Activated T-cell treated with anti-CD3 and anti-CD28 coated beads, Interleukin-2, amount 50 U/mL, for 72 hours (primary cell): ENCODE data around the gene CACNA2D4. TPM values are rescaled to one million over a fixed set of nuclear protein-coding genes. Genes with fewer than 3 reads are reported as not detected.

Experiments used
- ATAC-seq, 2 donors: fragments of 150-1000 bp; cut with Tn5 transposase; replicated peaks in 1 of 2; 2 replicates each; pipeline ENCODE4 v1.10.0; 2021; ENCODE audit warnings: moderate library complexity in 2 of 2, mild to moderate bottlenecking in 1 of 2
- DNase-seq, 2 donors: peaks; one replicate each; pipeline ENCODE4 v3.0.0; 2021 to 2022; ENCODE audit warnings: mixed read lengths in 1 of 2
- H3K27ac Mint-ChIP-seq: one replicate; pipeline ENCODE4 v1.8.0; 2022; ENCODE audit warnings: mild to moderate bottlenecking, moderate library complexity, mixed read lengths
- H3K27me3 Mint-ChIP-seq: one replicate; pipeline ENCODE4 v1.8.0; 2022; ENCODE audit warnings: low read depth, mixed read lengths
- H3K36me3 Mint-ChIP-seq, 2 donors: one replicate each; pipeline ENCODE4 v1.8.0; 2022; ENCODE audit warnings: mixed read lengths in 2 of 2, mild to moderate bottlenecking in 1 of 2; ENCODE audit not compliant: insufficient read depth in 2 of 2
- H3K4me1 Mint-ChIP-seq: one replicate; pipeline ENCODE4 v1.8.0; 2022; ENCODE audit warnings: low read depth, mixed read lengths
- H3K4me3 Mint-ChIP-seq, 2 donors: one replicate each; pipeline ENCODE4 v1.8.0; 2022; ENCODE audit warnings: mild to moderate bottlenecking in 2 of 2, mixed read lengths in 2 of 2, moderate library complexity in 2 of 2
- H3K9me3 Mint-ChIP-seq, 2 donors: one replicate each; pipeline ENCODE4 v1.8.0; 2022; ENCODE audit warnings: mixed read lengths in 2 of 2
- total RNA-seq, 2 donors: library from RNA; stranded (reverse); gene quantifications; one replicate each; pipeline ENCODE4 v1.2.3, GENCODE V29; 2022

The CACNA2D4 gene
- total RNA-seq, 2 donors from 2014 or later: 6.0 to 7.2 TPM

GRCh38 chr12:1876086-1876485 lies 42.4 kb downstream of the CACNA2D4 start:
- H3K27ac Mint-ChIP-seq: no peak overlapping the region
- ATAC-seq: no peak
- no peak overlapping the region for H3K4me3 Mint-ChIP-seq
- no peaks in the 10 kb centered on the region for H3K4me1 Mint-ChIP-seq
- peaks cover 7% of the 10 kb centered on the region for H3K27me3 Mint-ChIP-seq
- peaks cover 0 to 3% of the 10 kb centered on the region in 2 donors for H3K36me3 Mint-ChIP-seq
- H3K9me3 Mint-ChIP-seq: peaks cover 4 to 5% of the 10 kb centered on the region in 2 donors
- DNase-seq: no peak

- no peaks in the 10 kb centered on the region for H3K4me1 Mint-ChIP-seq
- H3K27ac Mint-ChIP-seq: no peak overlapping the region
- peaks cover 7% of the 10 kb centered on the region for H3K27me3 Mint-ChIP-seq
- no peak overlapping the region for H3K4me3 Mint-ChIP-seq
- peaks cover 0 to 3% of the 10 kb centered on the region in 2 donors for H3K36me3 Mint-ChIP-seq
- ATAC-seq: no peak
- peaks cover 6 to 10% of the 10 kb centered on the region in 2 donors for H3K9me3 Mint-ChIP-seq
- no peak for DNase-seq
Observed at GRCh38 chr12:1875608-1876007, 42.8 kb downstream of the CACNA2D4 start.

- Mint-ChIP-seq H3K27me3 (peaks cover 7% of the 10 kb centered on the region), H3K4me1 (no peaks in the 10 kb centered on the region), H3K4me3 (no peak overlapping the region), H3K27ac (no peak overlapping the region), H3K9me3 (peaks cover 8 to 10% of the 10 kb centered on the region in 2 donors), H3K36me3 (peaks cover 0 to 3% of the 10 kb centered on the region in 2 donors)
- DNase-seq (no peak), ATAC-seq (no peak)
Observed at GRCh38 chr12:1873531-1874510, 44.6 kb downstream of the CACNA2D4 start.

GRCh38 chr12:1872448-1872847 lies 46.0 kb downstream of the CACNA2D4 start:
- peaks cover 8 to 10% of the 10 kb centered on the region in 2 donors for H3K9me3 Mint-ChIP-seq
- H3K27me3 Mint-ChIP-seq: peaks cover 14% of the 10 kb centered on the region
- ATAC-seq (no peak), DNase-seq (no peak)
- no peak overlapping the region for H3K4me3 Mint-ChIP-seq
- peaks cover 0 to 3% of the 10 kb centered on the region in 2 donors for H3K36me3 Mint-ChIP-seq
- no peak overlapping the region for H3K27ac Mint-ChIP-seq
- no peaks in the 10 kb centered on the region for H3K4me1 Mint-ChIP-seq

- peaks cover 14% of the 10 kb centered on the region for H3K27me3 Mint-ChIP-seq
Observed at GRCh38 chr12:1872001-1872400, 46.5 kb downstream of the CACNA2D4 start.

GRCh38 chr12:1870998-1871917 lies 47.2 kb downstream of the CACNA2D4 start:
- ATAC-seq: no peak
- Mint-ChIP-seq H3K4me3 (no peak overlapping the region), H3K4me1 (no peaks in the 10 kb centered on the region), H3K9me3 (peaks cover 8 to 10% of the 10 kb centered on the region in 2 donors), H3K27ac (no peak overlapping the region), H3K36me3 (peaks cover 0 to 3% of the 10 kb centered on the region in 2 donors), H3K27me3 (peaks cover 14% of the 10 kb centered on the region)
- no peak for DNase-seq

More at GRCh38 chr12:1872001-1872400, 46.5 kb downstream of the CACNA2D4 start:
- no peaks in the 10 kb centered on the region for H3K4me1 Mint-ChIP-seq
- no peak overlapping the region for H3K27ac Mint-ChIP-seq
- DNase-seq: no peak
- no peak for ATAC-seq
- H3K9me3 Mint-ChIP-seq: peaks cover 8 to 10% of the 10 kb centered on the region in 2 donors
- H3K4me3 Mint-ChIP-seq: no peak overlapping the region
- peaks cover 0 to 3% of the 10 kb centered on the region in 2 donors for H3K36me3 Mint-ChIP-seq

- H3K36me3 Mint-ChIP-seq: peaks cover 0 to 3% of the 10 kb centered on the region in 2 donors
- H3K4me3 Mint-ChIP-seq: no peak overlapping the region
- DNase-seq (no peak), ATAC-seq (no peak)
- no peaks in the 10 kb centered on the region for H3K4me1 Mint-ChIP-seq
- peaks cover 25% of the 10 kb centered on the region for H3K27me3 Mint-ChIP-seq
- peaks cover 8 to 10% of the 10 kb centered on the region in 2 donors for H3K9me3 Mint-ChIP-seq
- no peak overlapping the region for H3K27ac Mint-ChIP-seq
Observed at GRCh38 chr12:1870086-1870485, 48.4 kb downstream of the CACNA2D4 start.

GRCh38 chr12:1869145-1869544 lies 49.3 kb downstream of the CACNA2D4 start:
- H3K36me3 Mint-ChIP-seq: peaks cover 0 to 3% of the 10 kb centered on the region in 2 donors
- no peak overlapping the region for H3K27ac Mint-ChIP-seq
- no peaks in the 10 kb centered on the region for H3K4me1 Mint-ChIP-seq
- H3K4me3 Mint-ChIP-seq: no peak overlapping the region
- ATAC-seq: no peak
- DNase-seq: no peak
- peaks cover 8 to 10% of the 10 kb centered on the region in 2 donors for H3K9me3 Mint-ChIP-seq
- H3K27me3 Mint-ChIP-seq: peaks cover 22% of the 10 kb centered on the region

GRCh38 chr12:1865284-1865866 lies 53.1 kb downstream of the CACNA2D4 start:
- Mint-ChIP-seq H3K9me3 (peaks cover 0 to under 1% of the 10 kb centered on the region in 2 donors), H3K4me1 (no peaks in the 10 kb centered on the region), H3K27ac (no peak overlapping the region), H3K4me3 (no peak overlapping the region), H3K36me3 (no peaks in the 10 kb centered on the region), H3K27me3 (peaks cover 18% of the 10 kb centered on the region)
- ATAC-seq (no peak), DNase-seq (no peak)

- no peak for DNase-seq
- peaks cover 18% of the 10 kb centered on the region for H3K27me3 Mint-ChIP-seq
- H3K9me3 Mint-ChIP-seq: no peaks in the 10 kb centered on the region
- no peak for ATAC-seq
- H3K4me3 Mint-ChIP-seq: no peak overlapping the region
- no peak overlapping the region for H3K27ac Mint-ChIP-seq
- H3K4me1 Mint-ChIP-seq: no peaks in the 10 kb centered on the region
- no peaks in the 10 kb centered on the region for H3K36me3 Mint-ChIP-seq
Observed at GRCh38 chr12:1864867-1865266, 53.6 kb downstream of the CACNA2D4 start.

- H3K4me3 Mint-ChIP-seq: no peak overlapping the region
- ATAC-seq: no peak
- no peaks in the 10 kb centered on the region for H3K4me1 Mint-ChIP-seq
- H3K36me3 Mint-ChIP-seq: no peaks in the 10 kb centered on the region
- no peaks in the 10 kb centered on the region for H3K9me3 Mint-ChIP-seq
- H3K27me3 Mint-ChIP-seq: peaks cover 18% of the 10 kb centered on the region
- DNase-seq: no peak
- H3K27ac Mint-ChIP-seq: no peak overlapping the region
Observed at GRCh38 chr12:1864456-1864855, 54.0 kb downstream of the CACNA2D4 start.

GRCh38 chr12:1863823-1864222 lies 54.6 kb downstream of the CACNA2D4 start:
- Mint-ChIP-seq H3K36me3 (no peaks in the 10 kb centered on the region), H3K4me1 (no peaks in the 10 kb centered on the region), H3K9me3 (no peaks in the 10 kb centered on the region), H3K27me3 (peaks cover 18% of the 10 kb centered on the region), H3K4me3 (no peak overlapping the region), H3K27ac (no peak overlapping the region)
- DNase-seq: no peak
- ATAC-seq: no peak
